NCI-H82 (cell line): ENCODE results near the gene FOLR2.
A peak's percentile ranks its signal among the peaks of the same experiment; 100 is the strongest.
"Not testable (repeated sequence)": the region's sequence is repeated elsewhere in the genome, so short reads cannot be mapped to it uniquely, and the experiment has no call there.

Experiments
- DNase-seq: peaks from one replicate; lab custom pipeline; 2025; lab: John Stamatoyannopoulos, UW

The FOLR2 gene

DNA sequence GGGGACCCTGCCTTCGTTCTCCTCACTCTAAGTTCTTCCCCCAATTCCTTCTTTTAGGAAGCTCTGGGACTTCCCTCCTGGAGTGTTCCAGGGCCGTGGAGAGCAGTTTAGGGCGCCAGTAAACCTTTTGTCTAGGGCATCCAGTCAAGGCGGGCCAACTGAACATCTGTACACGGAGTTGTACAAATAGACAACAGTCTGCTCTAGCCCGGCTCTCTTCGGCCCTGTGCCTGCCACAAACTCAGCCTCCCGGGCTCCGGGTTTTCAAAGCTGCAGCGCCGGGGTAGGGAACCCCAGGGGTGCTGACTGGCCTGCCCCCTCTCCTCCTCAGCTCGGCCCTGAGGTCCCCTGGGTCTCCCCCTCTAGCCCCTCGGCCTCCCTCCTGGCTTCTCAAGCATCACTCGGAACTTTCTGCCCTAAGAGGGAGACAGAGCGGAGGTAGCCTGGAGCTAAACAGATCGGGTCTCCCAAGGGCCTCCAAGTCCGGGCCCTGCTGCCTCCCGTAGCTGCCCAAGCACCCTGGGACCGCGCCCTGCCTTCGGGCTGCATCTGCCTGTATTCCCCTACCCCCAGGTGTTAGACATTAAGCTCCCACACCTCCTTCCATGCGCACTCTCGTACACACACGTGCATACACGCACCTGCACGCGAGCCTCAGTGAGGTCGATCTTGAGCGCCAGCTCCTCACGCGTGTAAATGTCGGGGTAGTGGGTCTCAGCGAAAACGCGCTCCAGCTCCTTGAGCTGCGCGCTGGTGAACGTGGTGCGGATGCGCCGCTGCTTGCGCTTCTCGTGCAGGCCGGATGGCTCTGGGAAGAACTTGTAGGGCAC lies 24.1 kb downstream of the FOLR2 start:
- DNase-seq: no peak

- DNase-seq: no peak
Measured at GRCh38 chr11:72241291-72241781, 24.7 kb downstream of the FOLR2 start.

DNA sequence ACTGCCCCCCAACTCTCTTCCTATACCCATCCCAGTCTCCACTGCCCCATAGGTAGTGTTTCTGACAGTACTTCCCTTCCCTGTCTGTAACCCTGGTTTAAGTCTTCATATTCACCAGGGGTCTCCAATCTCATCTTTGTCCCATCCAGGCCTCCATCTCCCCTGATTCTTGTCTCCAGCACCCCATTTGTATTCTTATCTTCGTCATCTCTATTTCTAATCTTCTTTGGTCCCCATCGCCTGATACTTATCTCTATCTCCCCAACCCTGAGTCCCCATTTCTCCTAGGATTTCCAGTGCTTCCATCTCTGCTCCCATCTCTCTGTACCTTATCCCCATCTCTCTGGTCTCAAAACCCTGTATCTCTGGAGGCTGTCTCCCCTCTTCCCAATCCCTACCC lies 25.5 kb downstream of the FOLR2 start:
- DNase-seq: no peak

GRCh38 chr11:72243173-72244059 lies 26.8 kb downstream of the FOLR2 start:
- DNase-seq: no peak

DNA sequence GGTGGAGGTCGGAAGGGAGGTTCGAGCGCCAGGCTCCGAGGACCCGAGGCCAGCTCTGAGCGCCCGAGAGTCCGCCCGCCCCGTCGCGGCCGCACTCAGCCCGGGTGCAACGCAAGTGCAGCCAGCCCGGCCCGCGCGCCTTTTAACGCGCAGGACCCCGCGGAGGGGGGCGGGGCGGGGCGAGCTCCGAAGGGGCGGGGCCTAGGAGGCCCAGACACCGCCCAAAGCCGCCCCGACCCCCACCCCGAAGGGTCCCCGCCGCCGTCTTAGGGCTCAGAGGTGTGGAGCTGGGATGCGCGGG lies 27.4 kb downstream of the FOLR2 start, which contains the start of gene PHOX2A:
Gene PHOX2A (minus strand): TSS at position 117 of the 301 bp plus-strand sequence. CDS start 172 bp downstream, outside the sequence.
- peak; percentile 56 for DNase-seq

DNA sequence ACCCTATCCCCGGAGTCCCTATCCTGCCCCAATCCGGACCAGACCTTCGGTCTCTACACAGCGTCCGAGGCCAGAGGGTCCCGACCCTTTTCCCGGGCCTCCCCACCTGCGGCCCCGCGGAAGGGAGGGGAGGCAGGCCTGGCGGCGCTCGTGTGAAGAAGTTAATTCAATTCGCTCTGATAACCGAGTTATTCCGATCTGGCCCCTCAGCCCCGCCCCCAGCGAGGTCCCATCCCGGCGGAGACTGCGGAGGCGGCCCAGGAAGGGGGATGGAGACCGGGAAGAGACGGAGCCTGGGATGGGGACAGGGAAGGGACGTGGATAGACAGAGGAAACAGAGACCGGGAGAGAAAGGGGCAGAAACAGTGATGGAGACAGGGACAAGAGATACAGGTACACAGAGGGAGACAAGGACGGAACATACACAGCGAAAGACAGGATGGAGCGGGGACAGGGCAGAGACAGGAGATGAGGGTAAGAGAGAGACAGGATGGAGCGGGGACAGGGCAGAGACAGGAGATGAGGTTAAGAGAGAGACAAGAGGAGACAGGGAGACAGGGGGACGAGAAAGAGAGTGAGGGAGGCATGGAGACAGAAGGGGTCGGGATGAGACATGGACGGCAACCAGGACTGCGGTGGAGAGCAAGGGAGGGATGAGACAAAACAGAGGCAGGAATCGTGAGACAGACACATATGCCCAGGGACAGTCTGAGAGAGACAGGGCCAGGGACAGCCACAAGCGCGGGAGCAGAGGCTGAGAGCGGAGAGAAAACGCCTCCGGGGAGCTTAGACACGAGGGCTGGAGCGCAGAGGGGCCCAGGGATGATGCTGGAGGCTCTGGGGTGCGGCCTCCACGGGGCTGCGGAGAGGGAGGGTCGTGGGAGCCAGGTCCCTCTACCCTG lies 28.0 kb downstream of the FOLR2 start:
- peak; percentile 56 for DNase-seq

DNA sequence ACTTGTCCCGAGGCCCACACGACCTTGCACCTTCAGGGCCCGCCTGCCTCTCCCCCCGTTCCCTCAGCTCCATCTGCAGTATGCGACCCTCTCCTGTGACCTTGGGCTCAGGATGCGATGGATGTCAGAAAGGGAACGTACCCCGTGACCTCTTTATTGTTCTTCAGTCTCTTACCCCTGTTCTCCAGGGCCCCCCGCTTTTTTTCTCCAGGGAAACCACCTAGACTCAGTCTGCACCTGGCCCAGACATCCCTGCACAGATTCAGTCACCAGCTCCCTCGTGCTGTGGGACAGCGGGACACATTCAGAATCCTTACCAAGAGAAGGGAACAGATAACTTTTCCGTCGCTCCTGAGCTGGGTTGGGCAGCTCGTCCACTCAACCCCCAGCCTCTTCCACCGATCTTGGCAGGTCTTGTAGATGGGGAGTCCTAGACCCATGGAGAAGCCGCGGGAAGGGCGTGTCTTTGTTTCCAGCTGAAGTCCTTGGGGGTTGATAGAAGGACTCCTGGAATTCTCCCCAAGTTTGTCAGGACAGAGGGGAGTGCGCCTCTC lies 28.7 kb downstream of the FOLR2 start:
- DNase-seq: no peak

DNA sequence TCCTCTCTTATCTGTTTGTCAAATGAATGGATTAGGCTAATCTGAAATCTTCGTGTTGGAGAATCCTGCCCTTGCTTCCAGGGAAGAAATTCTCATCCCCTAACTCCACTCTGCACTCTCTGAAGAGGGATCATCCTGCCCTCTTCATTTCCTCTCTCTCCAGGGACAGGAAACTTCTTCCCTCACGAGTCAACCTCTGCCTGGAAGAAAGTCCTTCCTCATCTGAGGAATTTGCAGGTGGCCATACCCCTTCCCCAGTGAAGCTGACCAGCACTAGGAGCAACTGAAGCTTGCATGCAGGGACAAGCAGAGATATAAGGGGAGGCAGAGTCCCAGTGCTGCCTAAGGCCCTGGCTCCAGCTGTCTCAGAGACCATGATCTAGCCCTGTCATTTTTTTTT lies 31.0 kb downstream of the FOLR2 start:
- no peak for DNase-seq

GRCh38 chr11:72249961-72250360 lies 33.4 kb downstream of the FOLR2 start:
- DNase-seq: no peak

- no peak for DNase-seq
Measured at GRCh38 chr11:72250661-72251464, 34.3 kb downstream of the FOLR2 start.

DNA sequence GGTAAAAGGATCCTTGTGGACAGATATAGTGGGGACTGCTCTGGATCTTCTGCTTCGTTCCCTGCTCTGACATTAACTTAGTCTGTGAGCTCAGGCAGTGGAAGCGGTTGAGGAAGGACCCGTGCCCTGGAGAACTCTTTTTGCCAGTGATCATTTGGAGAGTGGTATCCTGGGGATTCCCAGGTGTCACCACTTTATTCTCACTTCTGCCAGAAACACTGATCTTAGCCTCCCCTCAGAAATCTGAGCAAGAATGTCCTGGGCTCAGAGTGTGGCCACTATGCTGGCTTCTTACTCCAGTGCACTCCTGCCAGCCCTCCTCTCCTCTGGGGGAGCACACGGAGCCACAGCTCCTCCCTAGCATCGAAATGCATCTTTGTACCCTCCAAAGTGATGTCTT lies 35.0 kb downstream of the FOLR2 start:
- DNase-seq: no peak

- no peak for DNase-seq
Measured at GRCh38 chr11:72253392-72253791, 36.8 kb downstream of the FOLR2 start.

DNA sequence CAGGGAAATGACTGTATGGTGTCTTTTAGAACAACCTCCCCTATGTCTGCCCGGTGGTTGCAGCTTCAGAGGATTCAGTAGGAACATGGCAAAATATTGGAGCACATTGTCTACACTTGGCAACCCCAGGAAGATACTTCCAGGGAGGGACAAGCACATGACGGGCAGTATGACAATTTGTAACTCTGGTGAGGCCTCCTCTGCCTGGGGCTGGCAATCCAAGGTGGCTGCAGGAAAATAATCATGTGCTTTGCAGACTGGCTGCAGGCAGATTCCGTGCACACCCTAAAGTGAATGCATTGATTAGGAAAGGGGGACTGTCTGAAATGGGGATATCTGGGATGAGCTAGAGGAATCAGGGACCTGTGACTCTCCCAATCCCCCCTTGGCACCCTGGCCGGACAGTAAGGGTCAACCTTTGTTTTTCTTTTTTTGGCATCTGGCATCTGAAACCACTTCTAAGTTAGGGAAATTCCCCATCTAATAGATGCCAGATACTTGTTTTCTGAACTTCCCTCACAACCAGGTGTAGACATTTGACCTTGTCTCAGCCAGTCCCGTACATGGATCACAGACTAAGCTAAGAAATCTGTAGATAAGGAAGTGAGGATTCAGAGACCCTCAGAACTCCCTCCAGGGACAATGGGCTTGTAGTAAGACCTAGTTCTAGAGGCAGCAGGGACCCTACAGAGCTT lies 37.9 kb downstream of the FOLR2 start:
- no peak for DNase-seq

- no peak for DNase-seq
Measured at GRCh38 chr11:72257570-72257969, 41.0 kb downstream of the FOLR2 start.

- DNase-seq: no peak
Measured at GRCh38 chr11:72259490-72259889, 42.9 kb downstream of the FOLR2 start.

GRCh38 chr11:72260574-72260973 lies 44.0 kb downstream of the FOLR2 start:
- no peak for DNase-seq

GRCh38 chr11:72263361-72263760 lies 46.8 kb downstream of the FOLR2 start:
- peak; percentile 32 for DNase-seq

DNA sequence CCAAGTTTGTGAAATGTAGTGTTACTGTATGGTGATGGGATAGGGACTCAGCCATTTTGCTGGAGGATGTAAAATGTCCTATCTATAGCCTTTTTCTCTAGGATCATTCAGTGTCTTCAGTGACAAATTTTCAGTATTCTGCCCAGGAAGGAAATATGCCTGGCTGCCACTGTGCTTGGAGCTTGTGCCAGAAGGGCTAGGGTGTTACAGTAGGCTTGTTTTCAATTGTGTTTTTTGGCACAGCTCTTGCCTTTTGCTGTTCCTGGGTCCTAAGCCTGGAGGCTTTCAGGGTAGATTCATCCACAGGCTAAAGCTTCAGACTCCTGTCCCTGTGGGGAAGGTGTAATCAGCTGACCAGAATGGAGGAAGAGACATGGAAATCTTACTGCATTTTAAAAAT lies 49.4 kb downstream of the FOLR2 start:
- no peak for DNase-seq

- not testable (repeated sequence) for DNase-seq
Measured at GRCh38 chr11:72266960-72267359, 50.4 kb downstream of the FOLR2 start.

- no peak for DNase-seq
Measured at GRCh38 chr11:72267956-72268617, 51.5 kb downstream of the FOLR2 start.
